ENCODE measurements around the gene DNAAF1.

GRCh38 chr16:84182680-84183571 lies 37.8 kb downstream of the DNAAF1 start:
- no peak for TF ChIP-seq CTCF (tag by site-specific recombination; IDR thresholded peaks at IDR 0.05)
- no peak for TF ChIP-seq ZNF449 (tag by site-specific recombination; IDR thresholded peaks at IDR 0.05)
- no peak for TF ChIP-seq ZNF354C (tag by site-specific recombination; IDR thresholded peaks at IDR 0.05; ENCODE audit: borderline replicate concordance, low read depth)
- no peak for TF ChIP-seq REST (tag by site-specific recombination; IDR thresholded peaks at IDR 0.05)
- no peak for TF ChIP-seq ZNF10 (tag by site-specific recombination; IDR thresholded peaks at IDR 0.05)
- TF ChIP-seq KLF16 (tag by site-specific recombination; IDR thresholded peaks at IDR 0.05) = no peak
- TF ChIP-seq PBX3 (CRISPR knock-in tag; IDR thresholded peaks at IDR 0.05) = no peak
- TF ChIP-seq ZSCAN30 (tag by site-specific recombination; IDR thresholded peaks at IDR 0.05) = no peak
- no peak for TF ChIP-seq ZNF513 (tag by site-specific recombination; IDR thresholded peaks at IDR 0.05)
- TF ChIP-seq ZNF155 (tag by site-specific recombination; IDR thresholded peaks at IDR 0.05) = no peak
- TF ChIP-seq ZNF121 (tag by site-specific recombination; IDR thresholded peaks at IDR 0.05) = no peak
- TF ChIP-seq ZNF138 (tag by site-specific recombination; IDR thresholded peaks at IDR 0.05; ENCODE audit: borderline replicate concordance) = no peak
- no peak for TF ChIP-seq SALL2 (tag by site-specific recombination; IDR thresholded peaks at IDR 0.05; ENCODE audit: borderline replicate concordance)
